GM13976 (cell line): Measurements from ENCODE around the gene TNS2.

Experiments
- DNase-seq: peaks from one replicate; pipeline ENCODE4 v3.0.0; 2012; ENCODE audit warnings: low spot score
- CTCF ChIP-seq: IDR thresholded peaks from 2 replicates; pipeline ENCODE4 v1.5.1; 2012; ENCODE audit warnings: borderline replicate concordance, mild to moderate bottlenecking; ENCODE audit not compliant: insufficient read depth; ENCODE audit errors: extremely low read depth, missing control alignments, control extremely low read depth
- in situ Hi-C: fragments of 300-500 bp; cut with MboI; formaldehyde crosslinking; loops from one replicate; pipeline ENCODE4 v1.12.0; 2022; ENCODE audit warnings: low sequenced_read_pairs, mixed read lengths, inconsistent platforms; ENCODE audit not compliant: unreplicated experiment

Gene TNS2

GRCh38 chr12:53054112-53054878, 4.4 kb downstream of the TNS2 start:
- in situ Hi-C loops = no loop called here
- no peak for TF ChIP-seq CTCF
- DNase-seq = peak; percentile 96

GRCh38 chr12:53055471-53056266, 5.8 kb downstream of the TNS2 start:
- TF ChIP-seq CTCF = no peak
- in situ Hi-C loops = no loop called here
- DNase-seq = no peak

- no peak for TF ChIP-seq CTCF
- in situ Hi-C loops = no loop called here
- DNase-seq = no peak
These were observed 6.4 kb downstream of the TNS2 start for GRCh38 chr12:53056296-53056695.

- no peak for TF ChIP-seq CTCF
- DNase-seq = no peak
- in situ Hi-C loops = no loop called here
These were observed 7.0 kb downstream of the TNS2 start for GRCh38 chr12:53056901-53057300.

GRCh38 chr12:53057816-53058500, 8.1 kb downstream of the TNS2 start:
- no peak for TF ChIP-seq CTCF
- no peak for DNase-seq
- in situ Hi-C loops = no loop called here

GRCh38 chr12:53058674-53059433, 9.0 kb downstream of the TNS2 start:
- in situ Hi-C loops = no loop called here
- no peak for DNase-seq
- no peak for TF ChIP-seq CTCF
